Measurements from ENCODE around the gene TRMT1. TPM values are rescaled to one million over a fixed set of nuclear protein-coding genes. Genes with fewer than 3 reads are reported as not detected.

TRMT1 gene
- total and polyA plus RNA-seq, 7 experiments from 2014 or later = 22.6 to 96.4 (median 69.1) TPM

DNA sequence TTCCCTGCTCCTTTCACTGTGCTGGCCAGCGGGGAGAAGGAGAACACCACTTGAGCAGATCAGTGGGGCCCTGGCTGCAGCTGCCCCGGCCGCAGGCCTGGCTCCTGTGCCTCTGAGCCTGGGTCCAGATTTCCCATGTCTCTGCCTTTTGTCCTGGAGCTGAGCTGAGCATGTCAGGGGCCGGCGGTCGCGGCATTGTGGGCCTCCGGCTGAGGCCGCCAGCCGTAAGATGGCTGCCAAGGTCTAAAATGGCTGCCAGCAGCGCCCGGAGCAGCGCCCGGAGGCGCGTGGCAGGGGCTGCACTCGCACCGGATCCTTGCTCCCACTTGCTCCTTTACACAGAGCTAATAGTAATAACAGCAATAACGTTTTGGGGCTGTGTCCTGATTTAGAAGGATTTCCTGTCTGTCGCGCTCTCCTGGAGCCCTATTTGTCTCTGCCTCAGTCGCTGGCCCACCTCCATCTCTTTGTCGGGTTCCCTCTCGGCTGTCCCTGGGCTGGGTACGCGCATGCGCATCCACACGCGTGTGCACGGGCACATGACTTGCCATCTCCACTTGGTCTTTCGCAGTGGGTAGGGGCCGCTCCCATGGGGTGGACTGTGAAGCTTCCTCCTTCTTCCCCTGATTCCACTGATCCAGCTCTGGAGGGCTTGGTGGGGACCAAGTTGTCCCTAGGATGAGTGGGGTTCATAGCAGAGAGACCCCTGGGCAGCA, 46.0 kb downstream of the TRMT1 start:
- ChIA-PET CTCF (interaction anchor here (1.2 kb wide), 1 partner anchor 9 kb away, joined by 4 read pairs; no protein-coding TSS in a partner anchor), POLR2A (no interaction called here)
- H3K36me3 ChIP-seq (ENCODE audit: control insufficient read depth in 2 of 3, insufficient read depth in 3 of 3, low read length in 3 of 3) = no peaks in the 10 kb centered on the region
- H3K4me1 ChIP-seq (ENCODE audit: control insufficient read depth in 2 of 2, insufficient read depth in 2 of 2, low read length in 2 of 2) = no peaks in the 10 kb centered on the region
- intact Hi-C loops (cut with micrococcal nuclease) = no loop called here
- Mint-ChIP-seq H3K9me3 (peaks cover 0 to 2% (median 0%) of the 10 kb centered on the region in 11 donors), H3K4me3 (no peak overlapping the region), H3K27ac (peak overlapping the region in 1 of 9 donors; percentile 32), H3K36me3 (peaks cover 0 to 12% (median 0%) of the 10 kb centered on the region in 5 donors), H3K27me3 (no peaks in the 10 kb centered on the region), H3K4me1 (peaks cover 0 to 4% (median 0%) of the 10 kb centered on the region in 7 donors)
- no peak overlapping the region for H3K4me3 ChIP-seq (ENCODE audit: low read length)
- no peaks in the 10 kb centered on the region for H3K27me3 ChIP-seq (ENCODE audit: control insufficient read depth in 2 of 2, insufficient read depth in 2 of 2, low read length in 2 of 2)
- ATAC-seq = no peak
- no peak overlapping the region for H3K27ac ChIP-seq (ENCODE audit: low read depth, low read length)
- no peaks in the 10 kb centered on the region for H3K9me3 ChIP-seq (ENCODE audit: control insufficient read depth in 2 of 3, low read length in 3 of 3)
- DNase-seq = no peak

DNA sequence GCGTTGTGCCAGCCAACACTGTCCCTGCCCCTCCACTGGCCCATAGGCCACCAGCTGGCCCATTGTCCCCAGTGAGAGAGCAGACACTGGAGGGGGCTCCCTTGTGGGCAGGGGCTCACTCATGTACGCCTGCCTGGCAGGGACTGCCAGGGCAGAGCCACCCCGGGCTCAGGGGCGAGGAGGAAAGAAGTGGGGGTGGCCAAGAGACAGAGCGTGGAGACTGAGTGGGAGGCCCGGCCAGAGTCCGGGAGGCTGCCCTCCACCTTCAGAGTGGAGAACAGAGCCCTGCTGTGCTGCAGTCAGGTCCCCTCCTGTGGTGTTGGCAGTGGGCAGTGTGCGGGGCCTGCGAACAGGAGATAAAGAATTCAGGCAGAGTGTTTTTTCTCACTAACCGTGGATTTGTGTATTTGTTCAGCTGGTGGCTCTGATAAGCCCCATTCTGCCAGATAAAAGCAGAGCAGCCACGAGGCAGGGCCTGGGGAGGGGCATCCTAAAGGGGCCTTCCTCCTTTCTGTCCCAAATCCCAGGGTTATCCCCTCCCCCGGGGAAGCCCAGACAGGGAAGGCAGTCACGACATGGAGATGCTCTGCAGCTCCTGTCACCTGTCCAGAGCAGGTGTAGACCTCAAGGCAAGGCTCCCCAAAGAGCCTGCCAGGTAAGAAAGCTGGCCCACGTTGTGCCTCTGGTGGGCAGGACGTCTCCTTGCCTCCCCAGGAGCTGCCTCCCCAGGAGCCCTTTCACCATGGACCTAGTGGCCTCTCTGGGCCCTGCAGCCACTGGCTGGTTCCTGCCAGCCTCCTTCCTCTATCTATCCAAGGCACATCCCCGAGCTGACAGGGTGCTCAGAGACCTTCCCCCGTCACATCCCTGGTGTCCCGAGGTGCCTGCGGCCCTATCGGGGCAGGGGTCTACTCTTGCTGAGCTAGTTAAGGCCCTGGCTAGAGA, 46.9 kb downstream of the TRMT1 start:
- Histone ChIP-seq H3K36me3 (ENCODE audit: control insufficient read depth in 2 of 3, insufficient read depth in 3 of 3, low read length in 3 of 3) (no peaks in the 10 kb centered on the region), H3K27me3 (ENCODE audit: control insufficient read depth in 2 of 2, insufficient read depth in 2 of 2, low read length in 2 of 2) (no peaks in the 10 kb centered on the region), H3K4me1 (ENCODE audit: control insufficient read depth in 2 of 2, insufficient read depth in 2 of 2, low read length in 2 of 2) (no peaks in the 10 kb centered on the region), H3K9me3 (ENCODE audit: control insufficient read depth in 2 of 3, low read length in 3 of 3) (no peaks in the 10 kb centered on the region), H3K4me3 (ENCODE audit: low read length) (no peak overlapping the region), H3K27ac (ENCODE audit: low read depth, low read length) (no peak overlapping the region)
- intact Hi-C loops (cut with micrococcal nuclease) = no loop called here
- DNase-seq (no peak), ATAC-seq (no peak)
- H3K27ac Mint-ChIP-seq = no peak overlapping the region
- ChIA-PET POLR2A (no interaction called here), CTCF (interaction anchor here (1.2 kb wide), 1 partner anchor 8 kb away, joined by 4 read pairs; no protein-coding TSS in a partner anchor)
- H3K27me3 Mint-ChIP-seq = no peaks in the 10 kb centered on the region
- peaks cover 0 to 6% (median 0%) of the 10 kb centered on the region in 5 donors for H3K36me3 Mint-ChIP-seq
- no peak overlapping the region for H3K4me3 Mint-ChIP-seq
- peaks cover 0 to 4% (median 0%) of the 10 kb centered on the region in 7 donors for H3K4me1 Mint-ChIP-seq
- H3K9me3 Mint-ChIP-seq = peaks cover 0 to 2% (median 0%) of the 10 kb centered on the region in 11 donors

DNA sequence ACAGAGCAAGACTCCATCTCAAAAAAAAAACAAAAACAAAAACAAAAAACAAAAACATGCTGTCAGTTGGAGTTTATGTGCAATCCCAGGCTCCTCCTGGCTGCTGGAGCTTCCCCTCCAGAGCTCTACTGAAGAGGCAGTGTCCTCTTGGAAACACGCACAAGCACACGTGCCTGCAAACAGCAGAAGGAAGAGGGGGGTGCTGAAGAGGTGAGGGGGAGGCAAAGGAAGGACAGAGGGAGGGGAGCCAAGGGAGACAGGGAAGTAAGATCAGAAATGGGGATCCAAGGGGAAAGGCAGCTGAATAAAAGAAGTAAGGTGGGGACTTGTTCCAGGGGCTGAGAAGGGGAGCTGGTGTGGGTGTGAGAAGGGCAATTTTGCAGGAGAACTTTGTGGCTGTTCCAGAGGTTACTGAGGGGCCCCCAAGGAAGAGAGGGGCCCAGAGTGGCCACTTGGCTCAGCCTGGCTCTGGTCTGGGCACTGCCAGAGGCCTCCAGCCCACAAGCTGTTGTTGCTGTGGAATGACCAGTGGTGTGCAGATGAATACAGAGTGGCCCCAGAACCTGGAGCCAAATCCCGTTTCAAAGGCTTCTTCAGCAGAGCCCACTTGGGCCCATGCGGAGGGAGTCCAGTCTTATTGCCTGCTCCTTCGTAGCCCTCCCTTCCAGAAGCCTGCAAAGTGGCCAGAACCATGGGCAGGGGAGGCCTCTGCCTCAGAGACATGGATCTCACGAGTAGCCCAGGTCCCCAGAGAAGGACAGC, 48.3 kb downstream of the TRMT1 start:
- Histone ChIP-seq H3K9me3 (ENCODE audit: control insufficient read depth in 2 of 3, low read length in 3 of 3) (no peaks in the 10 kb centered on the region), H3K4me3 (ENCODE audit: low read length) (no peak overlapping the region), H3K36me3 (ENCODE audit: control insufficient read depth in 2 of 3, insufficient read depth in 3 of 3, low read length in 3 of 3) (no peaks in the 10 kb centered on the region), H3K27ac (ENCODE audit: low read depth, low read length) (no peak overlapping the region), H3K27me3 (ENCODE audit: control insufficient read depth in 2 of 2, insufficient read depth in 2 of 2, low read length in 2 of 2) (no peaks in the 10 kb centered on the region), H3K4me1 (ENCODE audit: control insufficient read depth in 2 of 2, insufficient read depth in 2 of 2, low read length in 2 of 2) (no peaks in the 10 kb centered on the region)
- no peaks in the 10 kb centered on the region for H3K36me3 Mint-ChIP-seq
- peak overlapping the region in 1 of 9 donors; percentile 74 for H3K27ac Mint-ChIP-seq
- peaks cover 0 to 6% (median 4%) of the 10 kb centered on the region in 5 donors for H3K27me3 Mint-ChIP-seq
- intact Hi-C loops (cut with micrococcal nuclease) = no loop called here
- ChIA-PET CTCF (interaction anchor here (0.6 to 1.4 kb wide), 4 partner anchors 19 to 101 kb away, joined by 3 to 6 read pairs (median 3); no protein-coding TSS in a partner anchor), POLR2A (no interaction called here)
- H3K9me3 Mint-ChIP-seq = no peaks in the 10 kb centered on the region
- DNase-seq (no peak), ATAC-seq (no peak)
- no peak overlapping the region for H3K4me3 Mint-ChIP-seq
- H3K4me1 Mint-ChIP-seq = peaks cover 0 to 5% (median 0%) of the 10 kb centered on the region in 7 donors

DNA sequence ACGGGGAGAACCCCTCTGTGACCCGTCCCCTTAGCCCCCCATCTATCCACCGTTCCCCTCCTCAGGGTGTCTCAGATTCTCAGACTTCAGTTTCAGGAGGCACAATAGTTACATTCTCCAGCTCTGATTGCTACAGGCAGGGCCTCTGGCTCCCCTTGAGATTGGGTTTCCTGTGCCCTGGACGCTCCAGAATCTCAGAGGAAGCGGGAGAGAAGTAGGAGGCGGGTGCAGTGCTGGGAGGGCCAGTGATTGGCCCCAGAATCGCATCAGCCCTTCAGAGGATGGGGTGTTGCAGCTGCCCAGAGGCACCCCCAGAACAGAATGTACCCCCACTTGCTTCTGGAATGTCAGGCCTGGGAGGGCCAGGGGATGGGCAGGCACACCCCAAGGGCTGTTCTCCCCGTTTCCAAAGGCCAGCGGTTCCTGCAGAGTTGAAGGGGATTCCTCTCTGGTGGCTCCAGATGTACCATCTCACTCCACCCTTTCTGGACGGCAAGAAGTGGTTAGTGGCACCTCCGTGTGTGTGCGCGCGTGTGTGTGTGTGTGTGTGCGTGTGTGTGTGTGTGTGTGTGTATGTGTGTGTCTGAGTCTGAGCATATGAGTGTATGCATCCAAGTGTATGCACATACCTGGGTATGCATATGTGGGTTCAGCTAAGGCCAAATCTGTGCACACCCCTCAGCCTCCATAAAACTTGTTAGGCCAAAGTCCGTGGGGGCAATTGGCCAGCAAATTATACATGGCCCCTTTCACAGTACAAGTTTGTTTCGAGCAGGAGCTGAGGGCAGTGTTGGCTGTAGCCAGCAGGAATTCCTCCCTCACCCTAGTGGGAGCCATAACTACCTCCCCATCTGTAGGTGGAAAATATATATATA, 49.4 kb downstream of the TRMT1 start:
- Histone ChIP-seq H3K4me1 (ENCODE audit: control insufficient read depth in 2 of 2, insufficient read depth in 2 of 2, low read length in 2 of 2) (no peaks in the 10 kb centered on the region), H3K4me3 (ENCODE audit: low read length) (no peak overlapping the region), H3K36me3 (ENCODE audit: control insufficient read depth in 2 of 3, insufficient read depth in 3 of 3, low read length in 3 of 3) (no peaks in the 10 kb centered on the region), H3K27ac (ENCODE audit: low read depth, low read length) (no peak overlapping the region), H3K9me3 (ENCODE audit: control insufficient read depth in 2 of 3, low read length in 3 of 3) (no peaks in the 10 kb centered on the region), H3K27me3 (ENCODE audit: control insufficient read depth in 2 of 2, insufficient read depth in 2 of 2, low read length in 2 of 2) (no peaks in the 10 kb centered on the region)
- ATAC-seq = no peak
- H3K36me3 Mint-ChIP-seq = no peaks in the 10 kb centered on the region
- no peaks in the 10 kb centered on the region for H3K9me3 Mint-ChIP-seq
- ChIA-PET POLR2A (no interaction called here), CTCF (interaction anchor here (1.4 kb wide), 1 partner anchor 20 kb away, joined by 3 read pairs; no protein-coding TSS in a partner anchor)
- DNase-seq = no peak
- no peak overlapping the region for H3K27ac Mint-ChIP-seq
- intact Hi-C loops (cut with micrococcal nuclease) = no loop called here
- peaks cover 0 to 13% (median 8%) of the 10 kb centered on the region in 5 donors for H3K27me3 Mint-ChIP-seq
- peaks cover 0 to 4% (median 0%) of the 10 kb centered on the region in 7 donors for H3K4me1 Mint-ChIP-seq
- no peak overlapping the region for H3K4me3 Mint-ChIP-seq

DNA sequence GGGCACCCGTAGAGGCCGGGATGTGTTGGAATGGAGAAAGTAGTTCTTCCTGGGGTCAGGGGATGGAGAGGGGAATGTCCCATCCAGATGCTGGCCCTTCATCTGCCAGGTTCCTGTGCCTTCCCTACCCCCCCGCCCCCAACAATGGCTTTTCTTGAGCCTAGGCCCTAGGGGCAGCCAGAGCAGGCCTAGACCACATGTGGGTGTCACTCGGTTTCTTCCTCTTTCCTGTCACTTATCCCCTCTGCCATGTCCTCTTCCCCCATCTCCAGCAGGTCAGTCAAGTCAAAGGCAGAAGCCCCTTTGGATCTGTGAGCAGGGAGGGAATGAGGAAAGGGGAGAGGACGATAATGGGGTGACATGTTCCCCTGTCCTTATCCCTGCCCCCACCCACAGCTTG, 50.3 kb downstream of the TRMT1 start:
- Histone ChIP-seq H3K9me3 (ENCODE audit: control insufficient read depth in 2 of 3, low read length in 3 of 3) (no peaks in the 10 kb centered on the region), H3K27me3 (ENCODE audit: control insufficient read depth in 2 of 2, insufficient read depth in 2 of 2, low read length in 2 of 2) (no peaks in the 10 kb centered on the region), H3K27ac (ENCODE audit: low read depth, low read length) (no peak overlapping the region), H3K36me3 (ENCODE audit: control insufficient read depth in 2 of 3, insufficient read depth in 3 of 3, low read length in 3 of 3) (no peaks in the 10 kb centered on the region), H3K4me1 (ENCODE audit: control insufficient read depth in 2 of 2, insufficient read depth in 2 of 2, low read length in 2 of 2) (no peaks in the 10 kb centered on the region), H3K4me3 (ENCODE audit: low read length) (no peak overlapping the region)
- no peak overlapping the region for H3K4me3 Mint-ChIP-seq
- no peaks in the 10 kb centered on the region for H3K9me3 Mint-ChIP-seq
- CTCF ChIA-PET = no interaction called here
- peaks cover 0 to 21% (median 11%) of the 10 kb centered on the region in 5 donors for H3K27me3 Mint-ChIP-seq
- peaks cover 2 to 8% (median 4%) of the 10 kb centered on the region in 7 donors for H3K4me1 Mint-ChIP-seq
- POLR2A ChIA-PET = no interaction called here
- H3K27ac Mint-ChIP-seq = no peak overlapping the region
- ATAC-seq (no peak), DNase-seq (no peak)
- intact Hi-C loops (cut with micrococcal nuclease) = no loop called here
- no peaks in the 10 kb centered on the region for H3K36me3 Mint-ChIP-seq
